ENCODE results near the gene MCC.

Gene MCC

GRCh38 chr5:113271745-113272454, 216.4 kb downstream of the MCC start:
- TF ChIP-seq, protein P1, sequence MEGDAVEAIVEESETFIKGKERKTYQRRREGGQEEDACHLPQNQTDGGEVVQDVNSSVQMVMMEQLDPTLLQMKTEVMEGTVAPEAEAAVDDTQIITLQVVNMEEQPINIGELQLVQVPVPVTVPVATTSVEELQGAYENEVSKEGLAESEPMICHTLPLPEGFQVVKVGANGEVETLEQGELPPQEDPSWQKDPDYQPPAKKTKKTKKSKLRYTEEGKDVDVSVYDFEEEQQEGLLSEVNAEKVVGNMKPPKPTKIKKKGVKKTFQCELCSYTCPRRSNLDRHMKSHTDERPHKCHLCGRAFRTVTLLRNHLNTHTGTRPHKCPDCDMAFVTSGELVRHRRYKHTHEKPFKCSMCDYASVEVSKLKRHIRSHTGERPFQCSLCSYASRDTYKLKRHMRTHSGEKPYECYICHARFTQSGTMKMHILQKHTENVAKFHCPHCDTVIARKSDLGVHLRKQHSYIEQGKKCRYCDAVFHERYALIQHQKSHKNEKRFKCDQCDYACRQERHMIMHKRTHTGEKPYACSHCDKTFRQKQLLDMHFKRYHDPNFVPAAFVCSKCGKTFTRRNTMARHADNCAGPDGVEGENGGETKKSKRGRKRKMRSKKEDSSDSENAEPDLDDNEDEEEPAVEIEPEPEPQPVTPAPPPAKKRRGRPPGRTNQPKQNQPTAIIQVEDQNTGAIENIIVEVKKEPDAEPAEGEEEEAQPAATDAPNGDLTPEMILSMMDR (conservative IDR thresholded peaks at IDR 0.05; ENCODE audit: low read depth, low read length) = no peak
- DNase-seq (ENCODE audit: low read depth) = no peak
- no peak overlapping the region for H3K4me3 ChIP-seq (ENCODE audit: low read length)

- H3K4me3 ChIP-seq (ENCODE audit: low read length) = no peak overlapping the region
- TF ChIP-seq, protein P1 (conservative IDR thresholded peaks at IDR 0.05; ENCODE audit: low read depth, low read length) = no peak
- no peak for DNase-seq (ENCODE audit: low read depth)
Observed at GRCh38 chr5:113271015-113271414, 217.2 kb downstream of the MCC start.

GRCh38 chr5:113270086-113270485, 218.2 kb downstream of the MCC start:
- TF ChIP-seq, protein P1 (conservative IDR thresholded peaks at IDR 0.05; ENCODE audit: low read depth, low read length) = no peak
- no peak for DNase-seq (ENCODE audit: low read depth)
- H3K4me3 ChIP-seq (ENCODE audit: low read length) = no peak overlapping the region

- TF ChIP-seq, protein P1 (conservative IDR thresholded peaks at IDR 0.05; ENCODE audit: low read depth, low read length) = no peak
Observed at GRCh38 chr5:113269023-113269997, 218.9 kb downstream of the MCC start.

GRCh38 chr5:113268232-113268631, 220.0 kb downstream of the MCC start:
- H3K4me3 ChIP-seq (ENCODE audit: low read length) = no peak overlapping the region
- no peak for DNase-seq (ENCODE audit: low read depth)
- TF ChIP-seq, protein P1 (conservative IDR thresholded peaks at IDR 0.05; ENCODE audit: low read depth, low read length) = no peak

More at GRCh38 chr5:113269023-113269997, 218.9 kb downstream of the MCC start:
- H3K4me3 ChIP-seq (ENCODE audit: low read length) = no peak overlapping the region
- peak; percentile 70 for DNase-seq (ENCODE audit: low read depth)

DNA sequence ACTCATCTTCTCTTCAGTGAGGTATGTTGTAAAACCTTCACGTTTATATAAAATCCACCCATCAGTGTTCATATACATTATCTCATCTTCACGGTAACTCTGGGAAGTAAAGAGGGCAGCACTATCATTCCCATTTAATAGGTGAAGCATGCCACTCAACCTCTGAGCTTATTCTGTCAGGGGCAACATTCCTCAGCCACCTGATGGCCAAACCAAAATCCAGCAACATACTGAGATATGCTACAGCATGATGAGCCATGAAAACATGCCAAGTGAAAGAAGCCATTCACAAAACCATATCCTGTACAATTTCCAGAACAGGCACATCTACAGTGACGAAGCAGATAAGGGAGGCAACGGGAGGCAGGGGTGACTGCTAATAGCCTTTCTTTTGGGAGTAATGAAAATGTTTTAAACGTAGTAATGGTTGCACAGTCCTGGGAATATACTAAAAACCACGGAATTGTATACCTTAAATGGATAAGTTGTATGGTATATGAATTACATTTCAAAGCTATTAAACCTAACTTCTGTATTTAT, 220.8 kb downstream of the MCC start:
- DNase-seq (ENCODE audit: low read depth) = no peak
- TF ChIP-seq, protein P1 (conservative IDR thresholded peaks at IDR 0.05; ENCODE audit: low read depth, low read length) = no peak
- no peak overlapping the region for H3K4me3 ChIP-seq (ENCODE audit: low read length)
